ENCODE results near the gene LAMA2.

LAMA2 gene

DNA sequence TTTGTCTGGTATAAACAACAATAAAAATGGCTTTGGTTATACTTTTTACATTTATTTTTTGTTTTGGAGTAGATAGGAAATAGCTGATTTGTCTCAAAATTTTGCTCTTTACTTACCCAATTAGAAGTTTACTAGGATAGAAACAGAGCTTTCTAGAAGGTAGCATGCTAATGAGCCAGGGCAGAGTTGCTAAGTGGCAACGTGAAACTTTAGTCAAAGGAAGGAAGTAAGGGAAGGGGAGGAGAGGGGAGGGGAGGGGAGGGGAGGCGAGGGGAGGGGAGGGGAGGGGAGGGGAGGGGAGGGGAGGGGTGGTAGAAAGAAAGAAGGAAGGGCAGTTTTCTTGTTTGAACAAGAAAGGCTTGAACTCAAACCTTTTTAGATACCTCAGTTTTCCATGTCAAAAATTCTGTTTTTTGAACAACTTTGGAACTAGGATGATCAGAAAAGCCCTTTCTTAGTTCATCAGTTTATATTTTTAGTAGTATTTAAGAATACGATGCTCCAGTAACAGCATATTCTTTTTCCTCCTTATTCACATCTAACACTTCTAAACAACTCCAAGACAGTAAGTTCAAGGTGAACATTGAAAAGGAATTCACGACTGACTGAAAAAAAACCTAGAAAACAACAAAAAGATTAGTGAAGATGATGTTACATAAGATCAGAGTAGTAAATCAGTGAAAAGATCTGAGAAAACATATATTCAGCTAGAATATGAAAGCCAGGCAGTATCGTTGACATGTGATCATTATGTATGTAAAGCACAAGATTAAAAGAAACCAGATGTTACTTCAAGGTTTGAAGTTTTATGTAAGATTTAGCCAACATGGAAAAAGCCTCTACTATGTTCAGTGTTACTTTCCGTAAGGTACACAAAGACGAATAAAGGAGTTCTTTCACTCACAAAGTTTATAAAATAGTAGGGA, 563.6 kb downstream of the LAMA2 start:
- DNase-seq (ENCODE audit: low read depth): no peak

DNA sequence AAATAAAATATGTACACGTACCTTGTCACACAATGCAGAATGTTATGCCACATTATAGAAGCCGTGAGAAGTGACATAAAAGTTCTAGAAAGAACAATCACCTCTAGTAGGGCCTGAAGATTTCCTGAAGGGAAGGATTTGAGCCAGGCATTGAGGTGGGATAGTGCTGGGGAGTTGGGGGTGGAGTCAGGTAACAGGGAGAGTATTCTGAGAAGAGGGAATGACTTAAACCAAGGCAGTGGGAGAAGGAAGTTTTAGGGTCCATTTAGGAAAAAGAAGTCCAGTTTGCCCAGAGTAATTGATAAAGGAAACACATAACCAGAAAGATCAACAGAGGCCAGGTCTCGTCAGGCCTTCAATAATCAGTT, 564.2 kb downstream of the LAMA2 start:
- no peak for DNase-seq (ENCODE audit: low read depth)

- DNase-seq (ENCODE audit: low read depth): no peak
These were observed 566.0 kb downstream of the LAMA2 start for GRCh38 chr6:129448965-129449364.

- DNase-seq (ENCODE audit: low read depth): no peak
These were observed 568.2 kb downstream of the LAMA2 start for GRCh38 chr6:129451187-129451586.

GRCh38 chr6:129453073-129453472, 570.1 kb downstream of the LAMA2 start:
- no peak for DNase-seq (ENCODE audit: low read depth)

GRCh38 chr6:129454488-129454887, 571.5 kb downstream of the LAMA2 start:
- DNase-seq (ENCODE audit: low read depth): no peak

GRCh38 chr6:129455126-129455769, 572.3 kb downstream of the LAMA2 start:
- no peak for DNase-seq (ENCODE audit: low read depth)

GRCh38 chr6:129460221-129460620, 577.3 kb downstream of the LAMA2 start:
- no peak for DNase-seq (ENCODE audit: low read depth)

GRCh38 chr6:129469070-129469662, 586.2 kb downstream of the LAMA2 start:
- DNase-seq (ENCODE audit: low read depth): no peak

DNA sequence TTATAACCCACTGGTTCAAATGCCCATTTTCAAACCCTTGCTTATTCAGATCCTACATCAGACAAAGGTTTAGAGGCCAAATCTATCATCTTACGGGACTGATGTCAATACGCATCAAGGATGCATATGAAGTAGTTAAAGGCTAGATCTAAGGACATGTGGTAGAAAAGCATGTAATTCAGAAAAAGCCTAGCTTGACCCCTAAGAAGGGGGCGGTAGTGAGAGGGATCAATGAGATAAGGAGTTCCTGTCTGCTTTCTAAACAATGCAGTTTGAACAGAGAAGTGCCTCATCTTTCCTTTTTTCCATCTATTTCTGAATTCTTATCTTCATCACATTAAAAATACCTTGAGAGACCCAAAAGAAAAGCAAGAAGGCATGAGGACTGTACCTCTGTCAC, 589.3 kb downstream of the LAMA2 start:
- DNase-seq (ENCODE audit: low read depth): no peak

- no peak for DNase-seq (ENCODE audit: low read depth)
These were observed 590.6 kb downstream of the LAMA2 start for GRCh38 chr6:129473546-129473945.

DNA sequence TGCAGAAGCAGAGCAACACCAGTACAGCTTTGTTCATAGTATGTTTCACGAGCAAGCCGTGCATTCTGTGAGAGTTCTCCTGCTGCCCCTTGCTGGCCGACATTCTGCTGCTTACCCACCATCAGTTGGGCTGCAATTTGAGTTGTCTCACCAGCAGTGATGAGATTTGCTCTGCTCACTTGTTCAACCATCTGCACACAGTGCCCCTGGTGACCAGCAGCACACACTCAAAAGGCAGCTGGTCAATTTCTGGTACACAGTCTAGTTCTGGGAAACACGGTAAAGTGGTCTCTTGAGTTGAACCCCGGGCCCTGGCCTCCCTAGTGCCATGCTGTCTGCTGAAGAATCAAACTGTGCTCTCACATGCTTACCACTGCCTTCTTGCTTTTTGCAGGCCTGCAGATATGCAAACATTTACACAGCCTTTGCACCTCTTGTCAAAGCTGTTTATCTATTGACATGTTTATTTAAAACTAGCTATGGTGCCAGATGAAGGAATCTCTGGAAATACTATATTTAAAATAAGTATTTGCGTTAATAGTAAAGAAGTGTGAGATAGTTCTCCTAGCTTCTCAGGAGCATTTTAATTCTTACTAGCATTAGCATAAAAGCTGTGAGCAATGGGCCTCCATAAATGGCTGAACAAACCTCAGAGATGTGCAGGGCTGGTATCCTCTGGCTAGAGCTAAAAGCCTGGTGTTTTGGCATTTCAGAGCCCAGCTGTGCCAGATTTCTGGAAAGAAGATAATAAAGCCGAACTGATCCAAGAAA, 592.7 kb downstream of the LAMA2 start:
- no peak for DNase-seq (ENCODE audit: low read depth)

DNA sequence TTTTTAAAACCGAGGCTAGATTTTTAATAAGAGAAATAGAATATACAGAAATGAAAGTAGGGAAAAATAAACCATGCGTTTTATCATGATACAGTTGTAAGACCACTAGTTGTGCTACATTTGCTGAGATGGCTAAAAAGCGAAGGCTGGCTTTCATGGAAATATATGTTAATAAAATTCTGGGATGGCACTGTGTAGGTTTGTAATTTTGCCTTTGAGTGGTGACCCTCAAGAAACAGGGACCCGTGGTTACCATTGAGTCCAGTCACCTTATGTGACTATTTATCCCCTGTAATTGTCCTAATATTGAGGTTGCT, 593.3 kb downstream of the LAMA2 start:
- no peak for DNase-seq (ENCODE audit: low read depth)

- no peak for DNase-seq (ENCODE audit: low read depth)
These were observed 593.9 kb downstream of the LAMA2 start for GRCh38 chr6:129476810-129477209.

DNA sequence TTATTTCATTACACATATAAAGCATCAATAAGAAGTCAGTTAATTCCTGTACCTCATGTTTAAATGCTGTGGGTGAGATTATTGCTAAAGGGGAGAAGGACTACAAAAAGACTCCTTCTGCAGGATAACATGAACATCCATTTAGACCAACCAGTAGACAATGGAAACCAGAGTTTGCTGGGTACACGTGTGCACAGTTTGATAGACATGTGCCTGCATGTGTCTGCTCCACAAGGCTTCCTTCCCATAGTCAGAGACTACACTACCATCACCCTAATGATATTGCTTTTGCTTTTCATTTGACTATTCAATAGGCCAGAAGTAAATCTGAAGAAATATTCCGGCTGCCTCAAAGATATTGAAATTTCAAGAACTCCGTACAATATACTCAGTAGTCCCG, 595.4 kb downstream of the LAMA2 start:
- DNase-seq (ENCODE audit: low read depth): no peak

- no peak for DNase-seq (ENCODE audit: low read depth)
These were observed 598.8 kb downstream of the LAMA2 start for GRCh38 chr6:129481706-129482105.

GRCh38 chr6:129485746-129486145, 602.8 kb downstream of the LAMA2 start:
- no peak for DNase-seq (ENCODE audit: low read depth)

DNA sequence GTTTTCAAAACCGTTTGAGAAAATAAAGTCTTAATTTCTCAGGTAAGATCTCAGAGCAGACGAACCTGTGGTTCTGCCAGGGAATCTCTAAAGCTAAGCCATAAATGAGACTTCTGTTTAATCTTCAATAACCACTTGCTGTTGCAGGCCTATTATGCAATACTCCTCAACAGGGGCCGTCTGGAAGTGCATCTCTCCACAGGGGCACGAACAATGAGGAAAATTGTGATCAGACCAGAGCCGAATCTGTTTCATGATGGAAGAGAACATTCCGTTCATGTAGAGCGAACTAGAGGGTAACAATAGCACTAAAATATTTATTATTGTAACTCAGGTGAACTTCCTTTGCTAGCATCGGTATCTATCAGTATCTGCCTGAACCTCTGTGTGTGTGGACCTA, 603.4 kb downstream of the LAMA2 start:
- DNase-seq (ENCODE audit: low read depth): no peak

- DNase-seq (ENCODE audit: low read depth): no peak
These were observed 605.4 kb downstream of the LAMA2 start for GRCh38 chr6:129488313-129488712.

DNA sequence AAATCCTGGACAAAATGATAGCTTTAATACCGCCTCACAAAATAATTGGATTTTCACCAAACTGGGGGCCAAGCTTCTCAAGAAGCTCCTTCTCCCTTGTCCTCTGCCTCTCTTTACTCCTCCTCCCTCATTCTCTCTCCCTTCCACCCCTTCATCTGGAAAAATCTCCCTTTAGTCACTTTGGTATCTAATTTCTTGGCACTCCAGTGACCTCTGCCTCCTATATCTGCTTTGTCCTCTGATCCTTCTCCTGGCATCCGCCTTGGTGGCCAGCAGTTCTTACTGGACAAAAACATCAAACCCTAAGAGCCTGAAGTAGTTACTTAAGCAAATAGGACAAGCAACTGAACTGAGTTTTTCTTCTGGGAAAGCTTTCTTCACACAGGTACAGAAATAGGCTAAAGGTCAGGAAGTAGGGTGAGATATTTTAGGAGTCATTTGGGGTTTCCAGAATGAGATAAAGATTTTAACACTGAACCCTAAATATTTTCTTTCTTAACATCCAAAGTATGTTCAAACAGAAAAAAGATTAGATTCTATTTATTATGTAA, 606.4 kb downstream of the LAMA2 start:
- no peak for DNase-seq (ENCODE audit: low read depth)

DNA sequence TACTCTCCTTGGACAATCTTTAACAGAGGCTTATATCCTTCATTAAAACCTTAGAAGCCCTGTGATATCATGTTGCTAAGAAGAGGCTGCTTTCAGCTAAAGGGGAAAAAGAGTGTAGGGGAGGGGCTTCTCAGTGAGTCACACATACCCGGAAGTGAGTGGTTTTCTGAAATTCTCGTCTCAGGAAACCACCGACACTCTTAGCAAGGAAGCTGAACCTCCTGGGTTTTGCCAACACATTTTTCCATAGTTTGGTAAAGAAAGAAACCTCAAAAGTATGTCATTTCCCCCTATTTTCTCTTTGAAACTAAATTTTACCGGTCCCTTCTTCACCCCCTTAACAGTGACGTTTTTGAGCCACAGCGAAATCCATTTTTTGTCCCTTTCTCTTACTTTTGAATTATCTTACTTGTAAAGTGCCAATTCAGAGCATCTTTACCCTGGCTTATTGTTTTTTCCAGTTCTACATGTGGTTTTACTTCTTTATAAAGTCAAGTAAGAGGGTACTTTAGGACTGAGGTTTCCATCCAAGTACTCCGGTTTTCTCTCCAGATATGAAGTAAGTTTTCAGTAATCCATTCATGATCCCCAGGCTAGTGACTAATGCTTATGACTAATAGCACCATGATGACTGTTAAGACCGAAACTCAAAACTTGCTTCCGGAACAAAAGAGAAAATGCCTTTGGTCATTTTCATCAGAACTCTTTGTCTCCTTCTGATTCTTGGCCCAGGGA, 607.8 kb downstream of the LAMA2 start:
- peak; percentile 36 for DNase-seq (ENCODE audit: low read depth)

GRCh38 chr6:129491436-129491835, 608.5 kb downstream of the LAMA2 start:
- no peak for DNase-seq (ENCODE audit: low read depth)
